ENCODE data around the gene FEM1C.
A peak's percentile ranks its signal among the peaks of the same experiment; 100 is the strongest.

FEM1C gene

DNA sequence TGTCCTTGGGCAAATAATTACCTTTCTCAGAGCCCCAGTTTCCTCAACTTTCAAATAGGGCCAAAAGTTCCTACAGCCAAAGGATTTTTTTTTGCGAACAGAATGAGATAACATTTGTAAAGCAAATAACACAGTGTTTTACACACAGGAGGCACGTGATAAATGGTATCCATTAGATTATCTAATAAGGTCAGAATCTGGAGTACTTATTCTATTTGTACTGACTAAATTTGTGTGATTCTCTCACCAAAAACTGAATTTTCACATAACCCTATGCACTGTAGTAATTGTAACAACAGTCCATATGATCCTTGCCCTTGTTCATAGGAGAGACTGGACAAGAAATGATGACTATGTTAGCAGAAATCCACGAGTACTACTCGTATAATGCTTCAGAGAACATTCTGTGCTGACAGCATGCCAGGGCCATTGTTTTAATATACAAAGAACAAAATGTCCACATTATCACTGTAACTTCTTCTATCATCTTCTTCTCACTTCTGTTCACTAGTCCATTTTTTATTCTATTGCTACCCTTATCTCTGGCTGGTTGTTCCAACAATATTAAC lies 13.9 kb upstream of the FEM1C start:
- no peak for DNase-seq (ENCODE audit: extremely low read depth in 1 of 2, low read depth in 1 of 2)

DNA sequence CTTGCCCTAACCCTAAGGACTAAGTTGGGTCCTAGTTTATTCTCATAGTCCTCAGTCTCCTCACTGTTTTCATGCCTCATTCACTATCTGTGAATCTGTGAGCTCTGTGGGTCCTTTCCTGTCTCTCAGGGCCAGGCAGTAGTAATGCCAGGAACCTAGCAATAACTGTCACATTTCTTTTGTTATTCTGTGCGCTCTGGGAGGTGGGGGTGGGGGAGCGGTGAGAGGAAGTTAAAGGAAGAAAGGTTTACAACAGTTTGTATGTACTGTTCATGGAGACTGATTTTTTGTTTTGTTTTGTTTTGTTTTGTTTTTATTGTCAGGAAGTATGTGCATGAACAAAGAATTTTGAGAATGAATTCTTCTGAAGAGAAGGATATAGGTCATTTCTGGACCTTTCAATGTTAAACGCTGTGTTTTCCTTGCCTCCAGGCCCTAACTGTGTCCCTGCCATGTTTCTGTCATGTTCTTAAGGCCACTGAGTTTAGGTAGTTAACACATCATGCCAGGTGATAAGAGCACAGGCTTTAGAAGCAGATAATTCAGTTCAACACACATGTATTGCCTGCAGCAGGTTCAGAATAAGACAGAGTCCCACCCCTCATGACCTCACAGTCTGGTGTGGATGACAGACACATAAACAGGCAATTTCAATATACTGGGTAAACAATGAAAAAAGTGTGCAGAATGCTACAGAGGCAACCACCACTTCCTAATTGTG lies 13.3 kb upstream of the FEM1C start:
- DNase-seq (ENCODE audit: extremely low read depth in 1 of 2, low read depth in 1 of 2): no peak

DNA sequence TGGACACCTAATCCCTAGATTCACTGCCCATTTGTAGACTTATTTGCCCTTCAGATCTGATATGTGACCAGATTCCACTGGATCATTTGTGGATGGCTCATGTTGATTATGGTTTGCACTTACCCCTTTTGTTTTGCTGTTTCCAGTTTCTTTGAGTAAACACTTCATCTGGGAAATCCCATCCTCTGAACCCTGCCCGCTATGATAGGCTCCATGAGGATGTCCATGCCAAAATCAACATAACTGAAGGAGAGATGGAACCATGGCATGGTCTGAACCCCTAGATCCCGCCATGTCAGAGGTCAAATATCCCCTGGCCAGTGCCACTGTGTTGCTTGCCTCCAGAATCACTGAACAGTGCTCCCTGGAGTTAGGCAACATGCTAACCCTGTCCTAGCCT lies 11.7 kb upstream of the FEM1C start:
- no peak for DNase-seq (ENCODE audit: extremely low read depth in 1 of 2, low read depth in 1 of 2)

DNA sequence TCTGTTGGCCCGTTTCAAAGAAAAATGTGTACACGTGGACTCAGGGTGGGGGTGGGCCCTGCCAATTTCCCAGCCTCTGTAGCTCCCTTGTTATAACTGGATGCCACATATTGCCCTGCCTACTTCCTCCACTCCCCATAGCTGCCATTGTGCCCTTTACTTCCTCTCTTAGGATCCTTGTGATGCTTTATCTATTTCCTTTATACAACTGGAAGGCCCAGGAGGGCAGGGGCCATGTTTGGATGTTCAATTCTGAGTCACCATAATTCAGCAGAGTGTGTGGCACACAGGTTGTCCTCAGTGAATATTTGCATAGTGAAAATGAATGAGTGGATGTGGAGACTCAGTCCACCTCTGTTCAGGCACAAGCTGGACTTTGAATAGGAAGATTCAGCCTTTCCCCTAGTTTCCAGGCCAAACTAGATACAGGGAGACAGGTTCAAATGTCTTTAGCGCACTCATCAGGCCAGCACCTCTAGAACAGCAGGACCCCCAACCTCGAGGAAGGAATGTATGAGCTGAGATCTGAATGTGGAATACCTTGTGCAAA lies 10.6 kb upstream of the FEM1C start:
- no peak for DNase-seq (ENCODE audit: extremely low read depth in 1 of 2, low read depth in 1 of 2)

DNA sequence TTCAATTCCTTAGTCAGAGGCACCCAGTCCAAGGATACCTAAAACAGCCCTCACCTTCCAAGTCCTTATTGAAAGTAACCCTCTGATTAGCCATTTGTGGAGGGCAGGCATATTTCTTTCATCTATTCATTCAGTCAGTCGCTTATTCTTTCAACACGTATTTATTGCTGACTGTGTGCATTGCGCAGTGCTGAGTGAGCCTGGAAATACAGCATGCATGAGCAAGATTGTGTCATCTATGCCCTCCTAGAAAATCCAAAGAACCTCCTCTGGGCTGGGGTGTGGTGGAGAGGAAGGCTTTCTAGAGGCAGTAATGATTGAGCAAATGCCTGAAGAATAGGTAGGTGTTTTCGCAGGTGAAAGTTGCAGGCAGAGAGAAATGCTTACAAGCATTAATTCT lies 8.5 kb upstream of the FEM1C start:
- no peak for DNase-seq (ENCODE audit: extremely low read depth in 1 of 2, low read depth in 1 of 2)

DNA sequence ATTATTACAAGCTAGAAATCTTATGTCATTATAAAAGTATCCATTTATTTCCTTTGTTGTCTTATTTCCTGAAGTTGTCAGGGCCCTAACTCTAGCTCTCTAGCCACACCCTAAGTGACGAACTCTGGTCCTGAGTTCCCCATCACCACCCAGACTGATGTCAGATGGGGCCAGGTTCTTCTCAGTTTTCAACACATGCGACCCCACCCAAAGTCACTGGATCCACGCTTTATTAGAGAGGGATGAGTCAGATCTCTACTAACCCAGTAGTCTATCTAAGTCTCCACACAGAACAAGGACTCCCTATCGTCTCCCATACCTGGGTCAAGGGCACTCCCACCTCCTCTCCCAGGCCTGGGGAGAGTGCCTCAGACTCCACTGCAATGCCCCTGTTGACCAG lies 6.8 kb upstream of the FEM1C start:
- no peak for DNase-seq (ENCODE audit: extremely low read depth in 1 of 2, low read depth in 1 of 2)

DNA sequence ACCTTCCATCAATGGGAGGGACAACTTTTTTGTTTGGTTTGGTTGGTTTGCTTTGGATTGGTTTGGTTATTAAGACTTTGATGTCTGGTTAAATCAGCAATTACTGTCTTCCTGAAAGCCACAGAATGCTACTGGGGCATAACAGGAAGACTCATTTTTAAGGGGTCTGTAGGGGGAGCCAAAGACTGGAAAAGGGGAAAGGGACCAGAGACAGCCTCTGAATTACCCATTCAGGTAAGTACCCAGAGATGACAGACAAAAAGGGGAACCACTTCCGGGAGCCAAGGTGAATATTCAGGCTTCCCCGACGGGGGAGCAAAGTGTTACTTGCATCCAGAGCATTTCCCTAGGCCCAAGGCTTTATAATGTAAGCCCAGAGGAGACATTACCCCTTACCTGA lies 4.6 kb upstream of the FEM1C start:
- DNase-seq (ENCODE audit: extremely low read depth in 1 of 2, low read depth in 1 of 2): no peak

DNA sequence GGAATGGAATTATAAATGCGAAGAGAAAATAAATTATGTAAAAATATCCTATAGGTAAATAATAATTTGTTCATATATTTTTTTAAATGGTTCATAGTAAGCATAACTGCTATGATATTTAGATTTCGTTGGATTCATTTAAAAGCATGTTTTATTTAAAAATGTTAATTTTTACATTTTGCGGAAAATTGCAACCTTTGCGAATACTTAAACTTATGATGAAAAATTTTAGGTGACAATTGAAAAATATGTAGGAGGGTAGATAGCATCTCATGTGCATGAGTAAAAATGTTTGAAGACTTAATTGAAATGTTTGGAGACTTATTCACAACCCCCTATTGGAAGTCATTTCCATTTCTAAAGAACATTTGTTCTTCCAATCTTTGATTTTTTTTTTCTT lies 4.1 kb upstream of the FEM1C start:
- no peak for DNase-seq (ENCODE audit: extremely low read depth in 1 of 2, low read depth in 1 of 2)

DNA sequence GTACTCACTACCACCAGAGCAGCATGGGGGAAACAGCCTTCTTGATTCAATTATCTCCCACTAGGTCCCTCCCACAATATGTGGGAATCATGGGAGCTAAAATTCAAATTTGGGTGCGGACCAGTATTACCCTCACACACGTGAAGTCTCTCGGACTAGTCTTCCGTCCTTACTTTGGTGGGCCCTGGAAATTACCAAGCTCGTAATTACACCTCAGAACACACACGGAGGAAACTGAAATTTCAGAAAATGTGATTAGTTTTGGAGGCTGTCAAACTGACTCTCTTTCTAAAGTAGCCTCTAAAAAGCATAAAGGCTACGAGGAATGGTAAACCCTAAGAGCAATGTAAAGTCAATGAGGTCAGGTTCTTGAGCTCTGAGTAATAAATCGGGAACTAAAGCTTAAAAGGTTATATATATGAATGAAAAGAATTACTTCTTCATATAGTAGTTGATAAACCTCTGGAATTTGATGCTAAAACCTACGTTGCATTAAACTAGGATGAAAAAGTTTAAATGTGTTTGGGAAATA lies 842 bp upstream of the FEM1C start:
- DNase-seq (ENCODE audit: extremely low read depth in 1 of 2, low read depth in 1 of 2): no peak

DNA sequence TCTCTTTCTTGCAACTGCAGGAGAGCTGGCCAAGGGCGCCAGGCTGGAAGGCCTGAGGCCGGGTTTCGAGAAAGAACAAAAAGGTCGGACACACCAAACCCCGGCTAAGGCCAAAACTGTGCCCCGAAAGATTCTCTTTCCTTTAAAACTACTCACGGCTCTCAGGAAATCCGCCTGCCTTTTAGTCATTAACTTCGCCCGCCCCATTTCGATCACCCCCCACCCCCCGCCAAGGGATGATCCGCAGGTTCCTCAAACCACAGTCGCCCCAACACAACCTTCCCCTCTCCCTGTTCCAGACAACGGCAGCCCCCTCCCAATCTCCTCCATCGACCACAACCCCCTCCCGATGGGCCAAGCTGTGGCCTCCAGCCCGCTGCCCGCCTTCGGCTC lies 536 bp downstream of the FEM1C start:
- peak in 1 of 2 donors; percentile 16 for DNase-seq (ENCODE audit: extremely low read depth in 1 of 2, low read depth in 1 of 2)

DNA sequence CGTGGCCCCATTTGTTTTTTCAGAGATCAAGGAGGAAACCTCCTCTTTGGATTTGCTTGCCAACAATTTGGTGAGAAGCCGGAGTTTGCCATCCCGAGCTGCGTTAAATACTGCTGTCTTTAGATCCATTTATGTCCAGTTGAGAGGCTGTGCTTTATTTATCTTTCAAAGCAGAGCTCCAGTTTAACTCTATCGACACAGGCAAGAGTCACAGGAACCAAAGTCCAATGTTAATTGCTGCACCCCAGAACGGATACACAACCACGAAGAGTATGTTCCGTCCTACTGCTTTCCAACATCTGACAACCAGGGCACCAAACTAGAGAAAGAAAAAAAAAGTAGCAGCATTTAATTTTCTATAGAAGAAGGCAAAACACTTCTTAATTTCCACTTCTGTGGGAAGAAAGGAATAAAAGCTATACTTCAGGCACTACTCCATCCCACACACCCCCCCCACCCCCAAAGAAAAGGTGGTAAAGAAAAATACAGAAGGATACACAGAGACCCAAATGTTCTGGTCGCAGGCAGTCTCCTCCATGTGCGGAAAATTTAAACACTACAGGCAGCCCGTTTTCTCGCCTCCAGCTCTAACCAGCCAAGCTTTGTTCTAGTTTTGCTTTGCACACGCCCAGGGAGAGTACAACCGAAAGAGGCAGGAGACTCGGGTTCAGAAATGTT lies 1.1 kb downstream of the FEM1C start:
- peak; percentile 5 to 13 for DNase-seq (ENCODE audit: extremely low read depth in 1 of 2, low read depth in 1 of 2)

DNA sequence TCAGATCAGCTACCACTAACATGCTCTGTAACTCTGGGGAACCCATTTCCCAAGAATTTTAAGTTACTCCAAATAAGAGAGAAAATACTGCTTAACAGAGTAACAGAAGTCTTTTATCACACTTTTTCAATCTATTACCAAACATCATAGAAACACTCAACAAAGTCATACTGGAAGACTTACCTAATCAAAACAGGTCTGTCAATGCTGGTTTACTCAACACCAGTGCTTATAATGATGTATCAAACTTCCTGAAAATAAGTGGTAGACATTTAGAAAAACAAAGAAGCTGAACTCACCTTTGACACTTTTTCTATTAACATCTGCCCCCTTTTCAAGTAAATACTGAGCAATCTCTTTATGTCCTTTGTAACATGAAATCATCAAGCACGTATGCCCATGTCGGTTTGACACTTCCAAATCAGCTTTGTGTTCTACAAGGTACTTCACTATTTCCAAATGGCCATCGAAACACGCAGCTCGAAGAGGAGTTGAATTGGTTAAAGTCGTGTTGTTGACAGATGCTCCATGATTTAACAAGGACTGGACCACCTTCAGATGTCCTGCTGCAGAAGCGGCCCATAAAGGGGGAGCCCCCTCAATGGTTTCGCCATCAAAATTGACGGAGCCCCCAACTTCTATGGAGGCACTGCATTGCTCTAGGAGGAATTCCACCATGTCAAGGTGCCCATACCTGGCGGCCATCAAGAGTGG lies 1.8 kb downstream of the FEM1C start:
- no peak for DNase-seq (ENCODE audit: extremely low read depth in 1 of 2, low read depth in 1 of 2)

DNA sequence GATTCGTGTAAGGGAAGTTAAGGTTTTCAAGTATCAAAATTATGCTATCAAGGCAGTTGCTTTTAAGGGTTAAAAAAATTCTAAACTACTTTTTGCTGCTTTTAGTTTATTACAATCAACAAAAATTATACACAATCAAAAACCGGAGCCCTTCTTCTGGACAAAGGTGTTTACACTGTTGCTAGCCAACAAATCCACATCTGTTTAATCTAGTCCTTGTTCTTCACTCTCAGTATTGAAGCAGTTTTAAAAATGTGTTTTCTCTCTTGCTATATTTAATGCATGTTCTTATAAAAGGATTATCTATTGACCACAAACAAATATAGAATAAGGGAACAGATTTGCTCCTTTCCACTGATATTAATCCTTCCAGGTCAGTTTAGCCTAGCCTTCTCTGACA lies 2.5 kb downstream of the FEM1C start:
- DNase-seq (ENCODE audit: extremely low read depth in 1 of 2, low read depth in 1 of 2): no peak

DNA sequence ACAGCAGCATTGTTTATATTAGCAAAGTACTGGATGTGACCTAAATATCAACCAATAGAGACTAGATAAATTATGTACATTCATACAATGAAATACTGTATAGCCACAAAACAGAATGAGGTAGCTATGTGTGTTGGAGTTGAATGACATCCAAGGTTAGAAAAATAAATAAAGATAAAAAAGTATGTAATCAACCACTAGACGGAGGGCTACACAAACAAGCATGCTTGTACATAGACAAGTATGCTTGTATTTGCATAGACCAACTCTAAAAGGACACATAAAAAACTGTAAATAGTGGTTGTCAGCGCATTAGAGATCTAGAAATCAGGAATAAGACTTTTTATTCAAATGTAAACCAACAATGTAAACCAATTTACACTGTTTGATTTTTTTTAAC lies 3.0 kb downstream of the FEM1C start:
- DNase-seq (ENCODE audit: extremely low read depth in 1 of 2, low read depth in 1 of 2): no peak

DNA sequence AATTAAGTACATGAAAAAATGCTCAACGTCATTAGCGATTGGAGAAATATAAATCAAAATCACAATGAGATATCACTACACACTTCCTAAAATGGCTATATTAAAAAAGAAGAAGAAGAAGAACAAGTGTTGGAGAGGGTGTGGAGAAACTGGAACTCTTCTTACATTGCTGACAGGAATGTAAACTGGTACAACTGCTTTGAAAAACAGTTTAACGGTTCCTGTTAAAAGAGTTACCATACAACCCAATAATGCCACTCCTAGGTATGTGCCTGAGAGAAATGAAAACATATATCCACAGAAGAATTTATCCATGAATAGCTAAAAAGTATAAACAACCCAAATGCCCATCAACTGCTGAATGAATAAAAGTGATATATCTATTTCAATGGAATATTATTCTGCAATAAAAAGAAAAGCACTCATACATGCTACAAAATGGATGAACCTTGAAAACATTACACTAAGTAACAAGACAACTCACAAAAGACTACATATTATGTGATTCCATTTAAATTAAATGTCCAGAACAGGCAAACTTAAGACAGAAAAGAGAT lies 9.0 kb downstream of the FEM1C start:
- no peak for DNase-seq (ENCODE audit: extremely low read depth in 1 of 2, low read depth in 1 of 2)

DNA sequence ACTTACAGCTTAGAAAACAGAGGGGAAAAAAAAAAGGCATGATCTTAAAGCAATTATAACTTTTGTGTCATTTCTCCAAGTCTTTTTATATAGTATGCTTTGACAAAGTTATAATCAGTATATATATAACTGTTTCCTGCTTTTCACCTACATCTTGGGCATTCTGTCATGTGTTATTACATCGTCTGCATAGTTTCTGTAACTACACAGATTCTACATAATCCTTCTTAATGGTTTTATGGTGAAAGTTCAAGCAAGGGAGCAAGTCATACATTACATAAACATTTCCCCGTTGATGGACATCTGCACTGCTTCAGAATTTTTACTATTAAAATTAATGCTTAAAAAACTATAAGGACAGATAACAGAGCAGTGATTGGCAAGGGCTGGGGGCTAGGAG lies 12.1 kb downstream of the FEM1C start:
- no peak for DNase-seq (ENCODE audit: extremely low read depth in 1 of 2, low read depth in 1 of 2)

DNA sequence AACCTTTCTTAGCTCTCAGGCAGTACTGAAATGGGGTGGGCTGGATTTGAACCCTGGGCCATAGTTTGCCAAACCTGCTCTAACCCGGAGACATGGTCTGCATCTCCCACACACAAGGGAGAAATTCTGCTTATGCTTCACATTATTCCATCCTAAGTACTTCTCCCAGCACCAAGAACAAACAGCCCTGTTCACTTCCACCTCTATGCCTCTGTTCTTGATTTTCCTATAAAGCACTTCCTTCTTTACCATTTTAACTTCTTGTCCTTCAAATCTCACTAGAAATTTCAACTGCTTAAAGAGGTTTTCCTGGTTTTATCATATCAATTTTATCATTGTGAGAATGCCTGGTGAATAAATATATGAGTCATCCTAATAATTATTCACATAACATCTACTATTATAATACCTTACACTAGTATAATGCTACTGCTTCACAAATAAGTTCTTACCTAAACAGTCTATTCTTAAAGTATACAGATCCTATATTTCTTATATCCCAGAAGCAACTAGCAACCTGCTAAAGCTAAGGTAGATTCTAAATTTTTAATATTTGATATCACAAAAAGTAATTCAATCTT lies 12.7 kb downstream of the FEM1C start:
- DNase-seq (ENCODE audit: extremely low read depth in 1 of 2, low read depth in 1 of 2): no peak

DNA sequence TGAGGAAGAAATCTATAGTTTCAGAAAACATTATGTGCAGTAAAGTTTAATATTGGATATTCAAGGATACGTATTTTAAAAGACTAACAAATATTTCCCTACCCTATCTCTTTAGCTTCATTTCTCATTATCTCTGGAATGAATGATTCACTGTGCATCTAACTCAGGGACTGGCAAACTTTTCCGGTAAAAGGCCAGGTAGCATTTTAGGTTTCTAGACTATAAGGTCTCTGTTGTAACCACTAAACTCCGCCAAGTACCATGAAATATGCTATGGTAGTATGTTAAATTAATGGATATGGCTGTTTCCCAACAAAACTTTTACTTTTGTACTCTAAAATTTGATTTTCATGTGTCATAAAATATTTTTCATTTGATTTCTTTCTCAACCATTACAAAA lies 13.2 kb downstream of the FEM1C start:
- no peak for DNase-seq (ENCODE audit: extremely low read depth in 1 of 2, low read depth in 1 of 2)

DNA sequence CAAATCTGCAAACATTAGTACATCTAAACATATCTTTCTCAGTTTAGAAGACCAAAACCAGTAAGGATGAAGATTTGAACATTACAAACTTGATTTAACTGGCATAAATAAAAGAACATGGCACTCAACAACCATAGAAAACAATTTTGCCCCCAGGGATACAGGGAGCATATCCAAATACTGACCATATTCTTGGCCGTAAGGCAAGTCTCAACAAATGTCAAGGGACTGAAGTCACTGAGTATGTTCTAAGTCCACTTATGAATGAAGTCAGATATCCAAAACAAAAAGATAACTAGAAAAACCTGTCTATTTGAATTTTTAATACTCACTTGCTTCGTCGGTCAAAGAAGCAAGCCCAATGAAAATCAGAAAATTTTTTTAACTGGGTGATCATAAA lies 14.1 kb downstream of the FEM1C start:
- no peak for DNase-seq (ENCODE audit: extremely low read depth in 1 of 2, low read depth in 1 of 2)

DNA sequence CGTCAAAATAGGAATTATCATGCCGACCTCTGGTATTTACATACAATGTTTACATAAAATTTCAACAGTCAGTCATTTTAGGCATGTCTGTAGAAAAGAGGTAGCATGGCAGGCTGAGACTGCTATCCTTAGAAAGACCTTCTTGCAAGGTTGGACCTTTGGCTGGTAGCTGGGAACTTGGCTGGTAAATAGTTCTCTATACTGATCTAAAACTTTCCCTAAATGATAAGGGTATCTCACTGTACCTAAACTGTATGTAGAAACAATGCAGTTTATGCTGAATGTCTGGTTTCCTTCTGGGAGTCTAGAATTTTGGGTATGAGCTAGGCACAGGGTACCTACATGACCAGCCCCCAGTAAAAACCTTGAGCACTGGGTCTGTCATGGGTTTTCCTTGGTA lies 18.0 kb downstream of the FEM1C start:
- no peak for DNase-seq (ENCODE audit: extremely low read depth in 1 of 2, low read depth in 1 of 2)
